K562 (cell line): ENCODE measurements around the gene BIK.

Source experiments
- POLR2A ChIP-seq: fragments of 450-650 bp; conservative IDR thresholded peaks from 2 replicates; pipeline ENCODE4 v1.6.1; 2016
- ZNF512 ChIP-seq: IDR thresholded peaks from 2 replicates; pipeline ENCODE4 v1.6.1; 2016; ENCODE audit warnings: missing genetic modification characterization, missing compliant biosample characterization
- TF ChIP-seq, protein P1 (sequence below), 3 experiments: IDR thresholded peaks in 2 of 3; conservative IDR thresholded peaks in 1 of 3; 2 replicates each; pipeline ENCODE4 v1.5.1; 2011 to 2012; ENCODE audit warnings: low read length in 3 of 3, mild to moderate bottlenecking in 3 of 3, control low read depth in 2 of 3, improper control_type of control experiment in 1 of 3, inconsistent platforms in 1 of 3, low read depth in 1 of 3, mixed read lengths in 1 of 3, moderate library complexity in 1 of 3; ENCODE audit not compliant: insufficient read depth in 2 of 3

- TF ChIP-seq ZNF512 (no peak), POLR2A (no peak)
- TF ChIP-seq, protein P1, sequence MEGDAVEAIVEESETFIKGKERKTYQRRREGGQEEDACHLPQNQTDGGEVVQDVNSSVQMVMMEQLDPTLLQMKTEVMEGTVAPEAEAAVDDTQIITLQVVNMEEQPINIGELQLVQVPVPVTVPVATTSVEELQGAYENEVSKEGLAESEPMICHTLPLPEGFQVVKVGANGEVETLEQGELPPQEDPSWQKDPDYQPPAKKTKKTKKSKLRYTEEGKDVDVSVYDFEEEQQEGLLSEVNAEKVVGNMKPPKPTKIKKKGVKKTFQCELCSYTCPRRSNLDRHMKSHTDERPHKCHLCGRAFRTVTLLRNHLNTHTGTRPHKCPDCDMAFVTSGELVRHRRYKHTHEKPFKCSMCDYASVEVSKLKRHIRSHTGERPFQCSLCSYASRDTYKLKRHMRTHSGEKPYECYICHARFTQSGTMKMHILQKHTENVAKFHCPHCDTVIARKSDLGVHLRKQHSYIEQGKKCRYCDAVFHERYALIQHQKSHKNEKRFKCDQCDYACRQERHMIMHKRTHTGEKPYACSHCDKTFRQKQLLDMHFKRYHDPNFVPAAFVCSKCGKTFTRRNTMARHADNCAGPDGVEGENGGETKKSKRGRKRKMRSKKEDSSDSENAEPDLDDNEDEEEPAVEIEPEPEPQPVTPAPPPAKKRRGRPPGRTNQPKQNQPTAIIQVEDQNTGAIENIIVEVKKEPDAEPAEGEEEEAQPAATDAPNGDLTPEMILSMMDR (IDR thresholded peaks at IDR 0.05 in 2 of 3, conservative IDR thresholded peaks at IDR 0.05 in 1 of 3; ENCODE audit: insufficient read depth in 2 of 3, low read depth in 1 of 3, low read length in 3 of 3) = no peak
Observed at GRCh38 chr22:43080616-43081015, 29.9 kb upstream of the BIK start.
